Mesenteric fat pad (tissue), 1 donor: ENCODE measurements around the gene ATP2A1. TPM values are rescaled to one million over a fixed set of nuclear protein-coding genes. Genes with fewer than 3 reads are reported as not detected.
"Not testable (repeated sequence)": the region's sequence is repeated elsewhere in the genome, so short reads cannot be mapped to it uniquely, and the experiment has no call there.

Source experiments
- DNase-seq: peaks from one replicate; pipeline ENCODE4 v3.0.0-alpha.2; 2020; ENCODE audit warnings: low spot score
- total RNA-seq: library from RNA; stranded (reverse); fragmentation: NEBNext Ultra II Directional; extraction: Animal tissue kit (Norgen Biotek cat#: 25700); gene quantifications from one replicate; pipeline ENCODE4 v1.2.1, GENCODE V29; 2021
- donor health status: DM: yes; HTN: yes; CAD: no.

The ATP2A1 gene
- total RNA-seq, 1 donor from 2014 or later, result 0.48 TPM

GRCh38 chr16:28880955-28881354 is 2.7 kb downstream of the ATP2A1 start:
- no peak for DNase-seq

GRCh38 chr16:28881565-28881964 is 3.3 kb downstream of the ATP2A1 start:
- not testable (repeated sequence) for DNase-seq

GRCh38 chr16:28882551-28883160 is 4.4 kb downstream of the ATP2A1 start:
- no peak for DNase-seq

- DNase-seq, result no peak
Measured at GRCh38 chr16:28883221-28883996, 5.1 kb downstream of the ATP2A1 start.

- no peak for DNase-seq
Measured at GRCh38 chr16:28884045-28884444, 5.8 kb downstream of the ATP2A1 start.

- no peak for DNase-seq
Measured at GRCh38 chr16:28886945-28887344, 8.7 kb downstream of the ATP2A1 start.

- not testable (repeated sequence) for DNase-seq
Measured at GRCh38 chr16:28890355-28890754, 12.1 kb downstream of the ATP2A1 start.

- DNase-seq, result no peak
Measured at GRCh38 chr16:28891964-28892890, 13.9 kb downstream of the ATP2A1 start.

GRCh38 chr16:28893291-28893690 is 15.0 kb downstream of the ATP2A1 start:
- DNase-seq, result no peak

GRCh38 chr16:28895609-28896008 is 17.3 kb downstream of the ATP2A1 start:
- DNase-seq, result no peak

GRCh38 chr16:28897826-28898225 is 19.5 kb downstream of the ATP2A1 start:
- no peak for DNase-seq

GRCh38 chr16:28898266-28898665 is 20.0 kb downstream of the ATP2A1 start:
- DNase-seq, result no peak

- no peak for DNase-seq
Measured at GRCh38 chr16:28898942-28899341, 20.7 kb downstream of the ATP2A1 start.

GRCh38 chr16:28899882-28900590 is 21.7 kb downstream of the ATP2A1 start:
- DNase-seq, result no peak

- no peak for DNase-seq
Measured at GRCh38 chr16:28900601-28901000, 22.3 kb downstream of the ATP2A1 start.

- DNase-seq, result no peak
Measured at GRCh38 chr16:28901862-28902261, 23.6 kb downstream of the ATP2A1 start.

- DNase-seq, result no peak
Measured at GRCh38 chr16:28902909-28903308, 24.6 kb downstream of the ATP2A1 start.

- no peak for DNase-seq
Measured at GRCh38 chr16:28903344-28904042, 25.2 kb downstream of the ATP2A1 start.

- no peak for DNase-seq
Measured at GRCh38 chr16:28904363-28904762, 26.1 kb downstream of the ATP2A1 start.

GRCh38 chr16:28904828-28905227 is 26.5 kb downstream of the ATP2A1 start:
- DNase-seq, result no peak
